Subcutaneous adipose tissue (tissue), 4 donors: ENCODE data around the gene PTPN12. TPM values are rescaled to one million over a fixed set of nuclear protein-coding genes. Genes with fewer than 3 reads are reported as not detected.

Experiments used
- CTCF ChIP-seq: fragments of 450-650 bp; IDR thresholded peaks from one replicate; pipeline ENCODE4 v1.5.1; 2016; ENCODE audit warnings: low read depth, mild to moderate bottlenecking, control low read depth, antibody characterized with exemption, moderate library complexity
- total RNA-seq, 4 donors: library from RNA; depleted of rRNA; stranded (reverse); fragments of >200 nt; gene quantifications; one replicate each; pipeline ENCODE4 v1.1.0, GENCODE V29; 2016

PTPN12 gene
- total RNA-seq, 4 donors from 2014 or later: 147 to 243 (median 188) TPM

DNA sequence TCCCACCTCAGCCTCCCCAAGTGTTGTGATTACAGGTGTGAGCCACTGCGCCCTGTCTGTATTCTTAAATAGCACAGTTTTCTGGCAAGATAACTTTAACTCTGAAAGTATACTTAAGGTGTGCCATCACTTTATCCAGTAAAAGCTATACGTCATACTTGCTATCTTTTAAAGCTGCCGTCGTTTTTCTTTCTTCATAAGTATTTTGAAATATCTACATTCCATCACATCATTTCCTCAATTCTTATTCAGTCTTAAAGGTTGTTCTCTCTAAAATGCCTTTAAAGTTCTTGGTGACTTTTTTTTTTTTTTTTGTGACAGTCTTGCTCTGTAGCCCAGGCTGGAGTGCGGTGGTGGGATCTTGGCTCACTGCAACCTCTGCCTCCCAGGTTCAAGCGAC, 34.7 kb downstream of the PTPN12 start:
- TF ChIP-seq CTCF: no peak

- TF ChIP-seq CTCF: no peak
Observed at GRCh38 chr7:77575187-77575586, 38.1 kb downstream of the PTPN12 start.

GRCh38 chr7:77576856-77577255, 39.8 kb downstream of the PTPN12 start:
- no peak for TF ChIP-seq CTCF

DNA sequence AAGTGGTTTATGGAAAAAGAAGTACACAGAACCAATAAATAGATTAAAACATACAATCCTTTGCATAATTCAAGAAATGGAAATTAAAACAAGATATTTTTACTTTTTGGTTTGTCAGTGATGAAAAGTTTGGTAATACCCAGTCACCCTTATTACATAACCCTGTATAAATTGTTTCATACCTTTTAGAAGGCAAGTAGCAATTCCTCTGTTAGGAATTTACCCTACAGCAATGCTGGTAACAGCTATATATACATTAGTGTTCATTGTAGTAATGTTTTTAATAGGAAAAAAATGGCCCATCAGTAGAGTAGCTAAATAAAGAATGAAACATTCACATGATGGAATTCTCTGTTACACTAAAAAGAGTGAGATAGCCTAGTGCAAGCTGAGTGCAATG, 42.7 kb downstream of the PTPN12 start:
- no peak for TF ChIP-seq CTCF

GRCh38 chr7:77580762-77581350, 43.8 kb downstream of the PTPN12 start:
- TF ChIP-seq CTCF: no peak

GRCh38 chr7:77587272-77587671, 50.2 kb downstream of the PTPN12 start:
- no peak for TF ChIP-seq CTCF

DNA sequence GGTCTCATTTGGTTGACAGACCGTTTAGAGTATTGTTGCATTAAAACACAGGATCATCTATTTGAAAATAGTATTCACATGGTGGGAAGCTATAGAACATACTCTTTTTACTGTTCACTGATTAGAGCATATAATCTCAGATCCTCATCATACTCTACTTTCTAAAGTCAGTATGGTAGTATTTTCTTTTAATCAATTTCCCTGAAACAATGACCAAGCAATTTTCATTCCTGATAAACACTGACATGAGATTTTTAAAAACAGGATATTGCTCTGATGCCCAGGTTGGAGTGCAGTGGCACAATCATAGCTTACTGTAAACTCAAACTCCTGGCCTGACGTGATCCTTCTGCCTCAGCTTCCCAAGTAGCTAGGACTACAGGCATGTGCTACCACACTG, 63.9 kb downstream of the PTPN12 start:
- TF ChIP-seq CTCF: no peak

DNA sequence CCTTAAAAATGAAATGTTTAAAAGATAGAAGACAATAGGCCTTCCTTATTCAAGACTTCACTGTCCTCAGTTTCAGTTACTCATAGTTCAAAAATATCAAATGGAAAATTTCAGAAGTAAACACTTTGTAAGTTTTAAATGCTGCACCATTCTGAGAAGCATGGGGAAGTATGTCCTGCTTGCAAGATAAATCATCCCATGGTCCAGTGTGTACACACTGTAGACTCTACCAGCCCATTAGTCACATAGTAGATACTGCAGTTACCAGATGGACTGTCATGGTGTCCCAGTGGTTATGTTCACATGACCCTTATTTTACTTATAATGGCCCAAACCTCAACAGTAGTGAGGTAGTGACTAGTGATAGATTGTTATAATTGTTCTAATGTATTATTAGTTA, 69.5 kb downstream of the PTPN12 start:
- TF ChIP-seq CTCF: no peak
